NB4 (cell line): ENCODE measurements around the gene CD52.

Experiments used
- DNase-seq: peaks from one replicate; pipeline ENCODE4 v3.0.0; 2010; ENCODE audit warnings: low read depth
- H3K4me3 ChIP-seq: one replicate; pipeline ENCODE4 v1.5.1; 2011; ENCODE audit warnings: mild to moderate bottlenecking, low read depth, low read length, moderate library complexity
- MAX ChIP-seq: IDR thresholded peaks from 2 replicates; pipeline ENCODE4 v1.6.1; 2011; ENCODE audit warnings: low read depth, low read length
- MYC ChIP-seq: IDR thresholded peaks from 2 replicates; pipeline ENCODE4 v1.6.1; 2011; ENCODE audit warnings: low read depth, low read length
- POLR2A ChIP-seq: IDR thresholded peaks from 2 replicates; pipeline ENCODE4 v1.6.1; 2011; ENCODE audit warnings: mild to moderate bottlenecking; ENCODE audit not compliant: insufficient read length; ENCODE audit errors: extremely low read depth
- TF ChIP-seq, protein P1 (sequence below): IDR thresholded peaks from one replicate; pipeline ENCODE4 v1.5.1; 2012; ENCODE audit warnings: low read depth, low read length

CD52 gene

DNA sequence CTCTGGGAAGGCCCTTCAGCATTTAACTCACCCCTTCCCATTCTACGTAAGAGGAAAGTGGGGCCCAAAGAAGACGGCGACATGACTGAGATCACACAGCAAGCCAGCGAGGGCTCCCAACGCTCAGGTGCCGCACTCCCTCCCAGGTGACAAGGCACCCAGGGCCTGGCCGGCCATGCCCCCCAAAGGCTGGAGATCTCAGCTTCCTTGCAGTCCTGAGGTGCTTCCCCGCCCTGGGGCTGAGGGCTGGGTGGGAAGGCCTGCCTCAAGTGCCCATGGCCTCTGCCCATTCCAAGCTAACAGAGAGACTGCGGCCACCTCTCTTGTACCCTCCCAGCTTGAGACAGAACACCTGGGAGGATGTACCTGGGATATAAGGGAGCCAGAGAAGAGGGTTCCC is 37.2 kb downstream of the CD52 start:
- no peak overlapping the region for H3K4me3 ChIP-seq
- TF ChIP-seq, protein P1, sequence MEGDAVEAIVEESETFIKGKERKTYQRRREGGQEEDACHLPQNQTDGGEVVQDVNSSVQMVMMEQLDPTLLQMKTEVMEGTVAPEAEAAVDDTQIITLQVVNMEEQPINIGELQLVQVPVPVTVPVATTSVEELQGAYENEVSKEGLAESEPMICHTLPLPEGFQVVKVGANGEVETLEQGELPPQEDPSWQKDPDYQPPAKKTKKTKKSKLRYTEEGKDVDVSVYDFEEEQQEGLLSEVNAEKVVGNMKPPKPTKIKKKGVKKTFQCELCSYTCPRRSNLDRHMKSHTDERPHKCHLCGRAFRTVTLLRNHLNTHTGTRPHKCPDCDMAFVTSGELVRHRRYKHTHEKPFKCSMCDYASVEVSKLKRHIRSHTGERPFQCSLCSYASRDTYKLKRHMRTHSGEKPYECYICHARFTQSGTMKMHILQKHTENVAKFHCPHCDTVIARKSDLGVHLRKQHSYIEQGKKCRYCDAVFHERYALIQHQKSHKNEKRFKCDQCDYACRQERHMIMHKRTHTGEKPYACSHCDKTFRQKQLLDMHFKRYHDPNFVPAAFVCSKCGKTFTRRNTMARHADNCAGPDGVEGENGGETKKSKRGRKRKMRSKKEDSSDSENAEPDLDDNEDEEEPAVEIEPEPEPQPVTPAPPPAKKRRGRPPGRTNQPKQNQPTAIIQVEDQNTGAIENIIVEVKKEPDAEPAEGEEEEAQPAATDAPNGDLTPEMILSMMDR = no peak
- TF ChIP-seq MYC (no peak), POLR2A (no peak), MAX (no peak)
- no peak for DNase-seq

- H3K4me3 ChIP-seq = no peak overlapping the region
- DNase-seq = no peak
- TF ChIP-seq POLR2A (no peak), MYC (no peak), MAX (no peak)
- TF ChIP-seq, protein P1 = no peak
These were observed 38.3 kb downstream of the CD52 start for GRCh38 chr1:26356106-26356505.

DNA sequence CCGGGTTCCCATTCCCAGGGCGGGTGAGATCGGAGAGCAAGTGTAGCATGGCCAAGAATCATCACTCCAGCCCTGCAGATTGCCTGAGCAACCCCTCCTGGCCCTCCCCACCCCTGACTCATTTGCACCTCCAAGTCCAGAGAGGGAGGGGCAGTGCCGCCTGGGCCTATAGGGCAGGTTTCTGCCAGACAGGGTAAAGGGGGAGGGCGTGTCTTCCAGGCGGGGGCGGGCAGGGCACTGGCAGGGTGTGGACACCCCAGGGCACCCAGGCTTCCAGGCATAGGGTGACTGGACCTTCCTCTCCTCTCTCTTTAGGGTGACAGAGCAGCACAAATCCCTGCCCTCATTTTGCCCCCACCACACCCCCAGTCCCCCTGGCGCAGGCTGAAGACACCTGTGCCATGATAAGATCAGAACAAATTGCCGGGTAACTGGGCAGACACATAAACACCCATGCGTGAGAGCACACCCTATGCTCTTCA is 39.4 kb downstream of the CD52 start:
- DNase-seq = no peak
- H3K4me3 ChIP-seq = no peak overlapping the region
- TF ChIP-seq POLR2A (no peak), MAX (no peak), MYC (no peak)
- TF ChIP-seq, protein P1 = no peak

DNA sequence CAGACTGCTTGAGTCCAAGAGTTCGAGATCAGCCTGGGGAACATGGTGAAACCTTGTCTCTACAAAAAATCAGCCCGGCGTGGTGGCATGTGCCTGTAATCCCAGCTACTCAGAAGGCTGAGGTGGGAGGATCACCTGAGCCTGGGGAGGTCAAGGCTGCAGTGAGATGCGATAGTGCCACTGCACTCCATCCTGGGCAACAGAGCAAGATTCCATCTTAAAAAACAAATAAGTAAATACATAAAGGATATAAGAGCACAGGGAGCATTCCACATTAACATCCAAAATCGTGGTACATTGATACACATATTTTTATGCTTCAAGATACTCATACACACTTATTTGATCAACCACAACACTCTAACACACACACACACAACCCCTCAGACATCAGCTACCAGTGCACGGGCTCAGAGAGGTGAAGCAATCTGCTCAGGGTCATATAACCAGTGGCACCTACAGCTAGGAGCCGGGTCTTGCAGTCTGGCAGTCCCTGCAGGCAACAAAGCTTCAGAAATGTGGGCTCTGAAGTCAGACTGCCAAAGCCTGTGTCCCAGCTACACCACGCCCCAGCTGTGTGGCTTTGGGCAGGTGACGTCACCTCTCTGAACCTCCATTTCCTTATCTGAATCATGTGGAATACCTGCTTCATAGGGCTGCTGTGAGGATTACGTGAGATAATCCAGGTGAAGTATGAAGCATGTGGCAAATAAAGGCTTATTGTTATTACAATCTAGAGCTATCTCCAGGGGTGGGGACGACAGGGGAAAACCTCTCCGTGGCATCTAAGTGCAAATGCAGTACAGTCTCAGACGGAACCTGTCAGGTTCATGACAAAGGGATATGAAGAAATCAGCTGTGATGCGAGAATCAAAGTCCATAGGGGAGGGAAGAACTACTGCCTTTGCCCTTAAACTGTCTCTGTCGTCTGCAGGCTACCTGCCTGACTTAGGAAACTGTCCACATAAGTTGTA is 40.9 kb downstream of the CD52 start:
- TF ChIP-seq MYC (no peak), MAX (no peak), POLR2A (no peak)
- TF ChIP-seq, protein P1 = no peak
- no peak overlapping the region for H3K4me3 ChIP-seq
- no peak for DNase-seq

DNA sequence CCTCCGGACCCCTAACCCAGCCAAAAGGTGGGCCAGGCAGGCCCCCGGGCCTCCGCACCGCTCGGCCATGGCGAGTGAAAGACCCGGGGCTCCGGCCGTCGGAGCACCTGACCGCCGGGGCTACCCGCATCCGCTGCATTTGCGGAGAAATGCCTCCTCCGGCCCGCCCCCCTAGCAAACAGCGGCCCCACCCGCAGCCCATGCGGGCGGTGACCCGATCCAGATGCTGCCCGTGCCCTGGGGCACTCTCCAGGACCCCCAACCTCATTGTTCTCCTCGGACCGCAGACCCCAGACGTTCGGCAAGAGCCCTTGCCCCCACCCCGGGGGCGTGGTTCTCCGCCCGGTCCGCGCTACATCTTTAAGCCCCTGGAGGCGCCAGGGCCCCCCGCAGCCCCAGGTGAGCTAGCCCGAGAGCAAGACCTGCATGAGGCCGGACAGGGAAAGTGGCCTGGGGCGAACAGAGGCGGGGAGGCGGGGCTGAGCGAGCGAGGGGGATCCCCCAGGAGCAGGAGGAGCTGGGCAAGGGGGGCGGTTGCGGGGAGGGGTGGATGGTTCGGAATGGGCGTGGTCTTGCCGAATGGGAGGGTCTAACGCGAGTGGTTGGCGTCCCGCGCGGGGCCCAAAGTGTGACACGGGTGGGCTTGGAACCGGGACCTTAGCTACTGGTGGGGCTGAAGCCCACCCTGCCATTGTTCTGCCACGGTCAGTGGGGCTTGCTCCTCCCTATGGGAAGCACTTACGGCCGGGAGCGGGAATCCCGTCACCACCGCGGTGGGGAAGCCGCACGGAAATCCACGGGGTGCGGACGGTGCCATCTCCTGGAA is 42.4 kb downstream of the CD52 start:
- H3K4me3 ChIP-seq = no peak overlapping the region
- TF ChIP-seq POLR2A (no peak), MYC (no peak), MAX (no peak)
- TF ChIP-seq, protein P1 = no peak
- DNase-seq = no peak
